Measurements from ENCODE around the gene SUPT4H1.

Gene SUPT4H1

DNA sequence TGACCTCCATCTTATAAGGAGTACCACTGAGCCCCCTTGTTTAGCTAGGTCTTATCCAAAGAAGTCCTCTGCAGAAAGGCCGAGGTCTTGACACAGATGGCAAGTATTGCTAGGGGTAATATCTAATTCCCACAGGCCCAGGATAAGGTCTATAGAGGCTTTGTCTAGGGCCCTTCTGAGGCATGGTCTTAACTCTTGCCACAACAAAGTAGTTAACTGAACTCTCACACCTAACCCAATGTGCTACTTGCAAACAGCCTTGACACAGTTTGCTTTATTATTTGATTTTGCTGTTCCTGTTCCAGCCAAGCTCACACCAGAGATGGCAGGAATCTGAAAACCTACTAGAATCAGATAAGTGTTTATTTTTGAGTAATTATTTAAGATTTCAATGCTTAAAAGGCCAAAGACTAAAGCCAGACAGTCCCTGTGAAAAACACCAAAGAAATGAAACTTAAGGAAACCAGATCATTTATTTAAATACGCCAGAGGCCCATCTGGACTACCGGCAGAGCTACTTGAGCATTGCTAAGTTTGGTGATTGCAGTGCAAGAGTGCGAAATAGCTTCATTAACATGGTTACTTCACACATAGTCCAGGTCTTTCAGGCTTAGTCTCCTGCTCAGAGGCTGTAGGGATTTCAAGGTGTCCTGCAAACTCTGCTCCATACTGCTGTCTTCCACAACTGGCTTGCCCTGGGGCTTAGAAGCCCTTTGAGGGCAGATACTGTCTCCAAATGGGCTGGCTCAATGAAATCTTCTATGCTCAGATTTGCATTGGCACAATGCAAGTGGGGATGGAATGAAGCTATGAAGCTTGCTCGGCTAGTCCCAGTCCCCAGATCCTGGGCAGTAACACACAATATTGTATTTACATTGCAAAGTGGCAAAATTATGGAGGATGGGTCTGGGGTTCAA lies 28.5 kb upstream of the SUPT4H1 start:
- DNase-seq (ENCODE audit: low spot score) = no peak

DNA sequence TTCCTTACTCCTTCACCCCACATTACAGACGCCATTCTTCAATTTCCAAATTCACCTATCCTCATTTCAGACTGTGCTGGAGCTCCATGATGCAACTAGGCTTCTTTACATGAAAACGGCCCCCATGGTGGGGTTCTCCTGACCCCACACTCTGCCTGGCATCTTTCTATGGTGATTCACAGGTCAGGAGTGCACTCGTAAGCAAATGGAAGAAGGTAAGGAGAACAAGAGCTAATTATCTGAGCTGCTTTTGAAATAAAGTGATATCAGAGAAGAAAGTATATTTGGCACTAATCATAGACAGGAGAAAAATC lies 27.5 kb upstream of the SUPT4H1 start:
- DNase-seq (ENCODE audit: low spot score) = no peak

DNA sequence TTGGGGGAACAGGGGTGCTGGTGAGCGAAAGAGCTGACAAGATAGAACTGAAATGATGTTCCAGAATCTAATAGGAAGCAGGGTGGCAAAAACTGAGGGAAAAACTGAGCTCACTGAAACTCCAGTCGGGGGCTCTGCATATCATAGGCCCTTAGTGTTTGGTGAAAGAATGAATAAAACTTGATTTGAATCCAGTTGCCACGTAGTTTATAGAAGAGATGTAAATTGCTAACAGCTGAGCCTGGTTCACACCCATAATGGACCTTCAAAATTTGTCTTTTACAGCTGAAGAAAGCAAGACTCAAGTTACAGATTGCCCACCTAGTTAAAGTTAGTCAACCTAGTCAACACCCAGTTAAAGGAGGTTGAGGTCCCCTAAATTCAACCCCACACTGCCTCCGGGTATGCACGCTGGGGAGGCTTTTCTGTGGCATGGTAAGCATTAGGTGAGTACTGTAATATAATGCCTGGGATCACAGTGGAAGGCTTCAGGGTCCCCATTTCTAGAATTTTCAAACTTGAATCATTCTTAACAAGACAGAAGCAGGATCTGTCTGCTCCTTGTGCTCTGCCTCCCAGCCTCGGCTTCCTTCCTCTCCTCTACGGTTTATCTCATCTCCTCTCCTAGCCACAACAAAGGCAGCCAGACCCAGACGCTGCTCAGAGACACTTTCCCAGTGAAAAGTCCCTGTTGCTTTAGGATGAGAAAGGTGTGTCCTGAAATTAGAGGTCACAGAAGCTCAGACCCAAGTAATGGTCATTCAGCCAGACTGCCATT lies 26.9 kb upstream of the SUPT4H1 start:
- no peak for DNase-seq (ENCODE audit: low spot score)

DNA sequence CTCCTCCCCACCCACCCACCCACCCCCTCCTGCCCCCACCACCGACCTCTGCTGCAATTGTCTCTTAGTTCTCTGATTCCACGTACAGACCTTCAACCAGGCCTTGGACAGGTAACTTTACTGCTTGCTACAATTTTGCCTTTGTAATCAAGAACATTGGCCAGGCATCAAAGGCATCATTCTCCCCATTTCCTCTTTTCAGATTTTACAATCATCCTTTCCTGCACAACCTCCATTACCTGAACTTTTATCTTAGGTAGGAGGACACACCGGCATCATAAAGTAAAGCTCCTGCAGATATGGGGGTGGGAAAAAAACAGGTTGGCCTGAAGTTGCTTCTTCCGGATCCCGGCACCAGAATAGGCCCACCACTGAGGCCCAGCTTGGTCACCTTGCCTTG lies 25.7 kb upstream of the SUPT4H1 start:
- DNase-seq (ENCODE audit: low spot score) = no peak

DNA sequence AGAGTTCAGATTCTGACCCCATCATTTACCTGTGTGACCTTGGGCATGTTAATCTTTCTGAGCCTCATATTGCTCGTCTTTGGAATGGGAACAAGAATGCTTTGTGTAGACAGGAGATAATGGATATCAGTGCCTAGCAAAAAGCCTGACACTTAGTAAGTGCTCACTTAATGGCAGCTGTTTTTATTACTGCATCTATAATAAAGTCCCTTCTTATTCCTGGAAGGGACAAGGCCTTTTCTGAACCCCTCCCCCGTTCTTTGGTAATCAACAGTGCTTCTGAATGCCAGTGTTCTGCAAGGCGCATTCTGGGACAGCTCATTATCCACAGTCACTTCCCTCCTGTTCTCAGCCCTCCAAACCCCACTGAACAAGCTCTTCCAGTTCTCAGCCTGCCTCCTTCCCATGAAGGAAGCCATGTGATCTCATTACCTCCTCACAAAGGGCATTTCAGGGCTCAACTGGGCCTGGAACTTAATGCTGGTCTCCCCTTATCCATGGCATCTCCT lies 25.1 kb upstream of the SUPT4H1 start:
- no peak for DNase-seq (ENCODE audit: low spot score)

DNA sequence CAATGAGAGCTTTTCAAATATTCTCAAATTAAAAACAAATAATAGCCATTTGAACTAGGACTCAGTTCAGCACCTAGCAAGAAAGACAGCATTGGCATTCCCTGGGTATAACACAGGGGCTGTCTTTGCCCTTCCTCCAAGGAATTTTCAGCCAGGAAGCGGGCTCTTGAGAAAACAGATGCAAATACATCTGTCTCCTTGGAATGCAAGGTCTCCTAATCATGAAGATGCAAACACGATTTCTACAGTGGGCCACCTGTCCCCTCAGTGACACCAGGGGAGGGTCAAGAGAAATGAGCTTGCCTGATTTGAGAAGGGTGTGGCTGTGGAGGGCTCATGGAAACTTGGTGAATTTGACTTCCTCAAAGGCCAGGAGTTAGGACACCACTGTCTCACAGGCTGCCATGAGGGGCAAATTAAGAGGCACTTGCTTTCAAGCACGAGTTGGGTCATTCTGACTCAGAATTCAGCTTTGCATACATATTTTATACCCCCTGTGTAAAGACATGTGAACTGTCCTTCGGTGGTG lies 24.5 kb upstream of the SUPT4H1 start:
- no peak for DNase-seq (ENCODE audit: low spot score)

DNA sequence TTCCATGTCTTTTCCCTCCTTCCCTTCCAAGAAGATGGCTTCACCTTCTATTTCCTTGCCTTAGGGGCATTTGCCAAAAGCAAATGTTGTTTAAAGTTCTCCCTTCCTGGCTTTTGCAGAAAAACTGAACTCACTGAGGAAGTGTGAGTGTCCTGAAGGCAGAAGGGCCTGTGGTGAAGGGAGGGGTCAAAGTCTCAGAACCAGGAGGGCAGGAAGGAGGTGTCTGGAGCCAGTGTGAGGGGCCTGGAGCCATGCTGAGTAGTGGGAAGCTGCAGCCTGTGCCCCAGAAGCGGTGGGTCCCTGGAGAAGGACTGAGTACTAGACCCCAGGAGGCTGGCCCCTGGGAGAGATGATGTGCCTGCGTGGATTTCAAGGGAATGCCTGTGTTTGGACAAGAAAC lies 23.8 kb upstream of the SUPT4H1 start:
- no peak for DNase-seq (ENCODE audit: low spot score)

DNA sequence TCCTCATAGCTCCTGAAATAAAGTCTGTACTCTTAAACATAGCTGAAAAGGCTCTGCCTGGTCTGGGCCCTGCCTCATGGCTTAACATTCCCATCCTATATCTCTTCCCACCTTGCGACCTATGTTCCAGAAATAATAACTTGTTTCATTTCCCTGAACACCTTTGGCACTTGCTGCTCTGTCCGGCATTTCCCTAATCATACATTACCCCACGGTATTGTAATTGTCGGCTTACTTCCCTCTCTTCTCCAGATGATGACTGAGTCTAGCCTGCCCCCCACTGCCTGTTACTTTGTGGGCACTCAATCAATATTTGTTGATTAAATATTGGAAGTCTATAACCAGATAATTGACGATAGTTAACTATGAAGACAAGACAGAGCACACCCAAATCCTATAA lies 23.3 kb upstream of the SUPT4H1 start:
- DNase-seq (ENCODE audit: low spot score) = no peak

DNA sequence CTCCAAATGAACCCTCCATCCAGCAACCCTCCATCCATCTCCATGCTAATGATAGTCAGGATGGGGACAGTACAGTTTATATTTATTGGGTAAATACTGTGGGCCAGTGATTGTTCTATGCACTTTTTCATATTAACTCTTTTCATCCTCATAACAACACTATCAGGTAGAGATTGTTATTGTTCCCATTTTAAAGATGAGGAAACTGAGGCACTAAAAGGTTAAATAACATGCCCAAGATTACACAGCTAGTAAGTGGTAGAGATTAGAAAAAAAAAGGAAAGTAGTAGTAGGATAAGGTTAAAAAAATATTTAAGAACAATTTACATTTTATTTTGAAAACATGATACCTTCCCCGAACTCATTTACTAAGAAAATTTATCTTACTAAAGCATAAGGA lies 21.9 kb upstream of the SUPT4H1 start:
- no peak for DNase-seq (ENCODE audit: low spot score)

DNA sequence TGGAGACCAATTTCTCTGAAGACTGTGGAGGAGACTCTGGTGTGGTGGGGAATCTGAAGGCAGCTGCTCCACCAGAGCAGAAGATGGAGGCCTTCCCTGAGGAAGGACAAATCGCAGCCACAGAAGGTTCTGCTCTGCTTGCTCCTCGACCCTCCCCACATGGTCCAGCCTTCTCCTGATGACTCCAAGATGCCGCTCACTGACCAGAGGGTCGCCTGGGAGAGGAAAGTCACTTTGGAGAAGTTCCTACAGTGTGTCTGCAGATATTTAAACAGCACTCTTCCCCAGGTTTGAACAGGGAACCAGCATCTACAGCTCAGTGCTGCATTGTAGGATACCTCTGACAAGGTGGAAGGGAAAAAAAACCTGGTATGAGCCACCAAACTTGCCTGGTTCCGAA lies 21.0 kb upstream of the SUPT4H1 start:
- DNase-seq (ENCODE audit: low spot score) = no peak

DNA sequence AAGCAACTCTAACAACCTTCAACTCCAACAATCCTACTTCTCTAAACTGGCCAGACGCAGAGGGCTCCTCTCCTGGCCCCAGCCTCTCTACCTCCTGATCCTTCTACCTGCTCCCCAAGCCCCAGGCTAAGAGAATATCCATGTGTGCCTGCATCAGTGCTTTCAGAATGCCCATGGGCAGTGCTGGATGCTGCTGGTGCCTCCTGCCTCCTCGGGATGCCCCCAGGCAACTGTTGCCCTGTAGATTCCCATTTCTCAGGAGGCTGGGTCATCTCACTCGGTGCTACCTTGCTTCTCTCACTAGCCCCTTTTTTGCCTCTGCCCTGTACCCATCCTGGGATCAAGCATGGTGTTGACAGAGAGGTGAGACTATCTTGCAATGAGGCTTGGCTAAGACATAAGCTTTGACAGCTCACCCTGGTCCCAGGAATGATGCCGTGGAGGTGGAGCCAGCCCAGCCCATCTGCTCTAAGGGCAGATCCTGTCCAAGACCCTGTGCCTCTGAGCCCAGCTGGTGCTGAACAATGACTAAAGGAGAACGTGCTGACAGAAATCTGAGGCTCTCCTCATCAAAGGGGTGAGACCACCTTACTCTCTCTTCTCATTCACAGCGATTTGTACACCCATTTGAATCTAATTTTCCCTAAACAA lies 19.4 kb upstream of the SUPT4H1 start:
- no peak for DNase-seq (ENCODE audit: low spot score)

DNA sequence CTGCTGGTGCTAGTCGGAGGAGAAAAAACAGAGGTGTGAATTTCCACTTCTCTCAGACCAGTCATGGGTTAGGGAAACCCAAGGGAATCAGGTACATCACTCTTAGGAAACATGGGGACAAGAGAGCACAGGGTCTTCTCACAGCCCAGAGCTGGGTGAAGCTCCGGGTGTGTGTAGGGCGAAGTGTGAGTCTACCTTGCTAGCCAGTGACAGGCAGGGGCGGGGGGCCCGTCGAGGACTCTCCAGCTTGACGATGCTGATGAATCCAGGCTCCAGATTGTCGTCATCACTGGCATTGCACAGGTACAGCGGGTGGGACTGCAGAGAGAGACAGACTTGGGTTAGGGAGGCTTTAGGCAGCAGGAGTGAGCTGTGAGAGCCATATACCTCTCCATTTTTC lies 18.7 kb upstream of the SUPT4H1 start:
- no peak for DNase-seq (ENCODE audit: low spot score)

DNA sequence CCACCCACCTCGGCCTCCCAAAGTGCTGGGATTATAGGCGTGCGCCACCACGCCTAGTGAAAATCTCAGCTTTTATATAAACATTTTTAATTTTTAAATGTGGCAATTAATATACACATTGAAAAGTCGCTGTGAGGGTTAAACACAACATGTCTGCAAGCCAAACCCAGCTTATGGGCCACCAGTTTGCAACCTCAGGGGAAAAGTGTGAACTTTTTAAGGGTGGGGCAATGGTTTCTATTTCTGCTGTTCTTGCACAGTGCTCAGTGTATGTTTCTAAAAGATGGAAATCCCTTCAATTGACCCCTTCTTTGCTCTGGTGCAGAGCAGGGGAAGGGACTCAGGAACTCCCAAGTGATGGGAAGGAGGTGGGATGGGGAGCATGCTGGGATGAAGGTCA lies 18.3 kb upstream of the SUPT4H1 start:
- DNase-seq (ENCODE audit: low spot score) = no peak

DNA sequence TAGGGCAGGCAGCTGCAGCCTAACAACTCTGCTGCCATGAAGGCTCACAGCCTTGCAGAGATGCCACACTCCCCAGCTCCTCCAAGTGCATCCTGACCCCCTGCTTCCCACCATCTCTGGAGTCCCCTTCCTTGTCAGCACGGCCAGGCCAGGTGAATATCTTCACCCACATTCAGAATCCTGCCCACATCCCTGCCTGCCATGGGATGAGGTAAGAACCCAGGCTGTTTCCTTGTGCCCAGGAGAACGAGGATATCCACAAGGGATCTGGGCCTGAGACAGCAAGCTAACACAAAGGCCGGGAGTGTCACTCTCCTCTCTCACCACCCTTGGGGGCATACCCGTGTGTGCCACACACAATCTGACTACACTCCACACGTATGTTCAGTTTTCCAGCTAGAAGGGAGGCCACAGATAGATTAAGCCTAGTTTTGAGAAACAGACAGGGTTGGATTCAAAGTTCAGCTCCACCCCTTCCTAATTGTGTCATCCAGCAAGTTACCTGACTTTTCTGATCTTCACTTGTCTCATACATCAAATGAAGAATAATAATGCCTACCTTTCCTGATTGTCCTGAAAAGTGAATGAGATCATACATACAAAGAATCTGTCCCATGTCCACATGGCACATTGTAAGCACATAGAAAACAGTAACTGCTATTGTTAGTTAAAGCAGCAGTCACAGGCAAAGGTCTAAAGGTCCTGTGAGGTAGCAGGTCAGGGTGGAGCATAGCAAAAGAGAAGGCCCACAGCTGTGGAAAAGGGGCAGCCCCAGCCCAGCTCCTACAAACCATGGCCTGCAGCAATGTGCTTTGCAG lies 17.4 kb upstream of the SUPT4H1 start:
- DNase-seq (ENCODE audit: low spot score) = peak; percentile 59

DNA sequence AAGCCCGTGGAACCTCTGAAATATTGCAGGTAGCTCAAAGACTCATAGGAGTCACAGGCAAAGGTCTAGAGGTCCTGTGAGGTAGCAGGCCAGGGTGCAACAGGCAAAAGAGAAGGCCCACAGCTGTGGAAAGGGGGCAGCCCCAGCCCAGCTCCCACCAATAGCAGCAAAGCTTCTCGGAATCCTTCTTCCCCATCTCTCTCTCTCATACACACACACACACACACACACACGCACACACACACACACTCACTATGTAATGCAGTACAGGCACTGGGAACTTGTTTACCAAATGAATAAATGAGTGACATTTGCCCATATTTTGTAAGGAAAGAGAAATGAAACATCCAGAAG lies 16.8 kb upstream of the SUPT4H1 start:
- no peak for DNase-seq (ENCODE audit: low spot score)

DNA sequence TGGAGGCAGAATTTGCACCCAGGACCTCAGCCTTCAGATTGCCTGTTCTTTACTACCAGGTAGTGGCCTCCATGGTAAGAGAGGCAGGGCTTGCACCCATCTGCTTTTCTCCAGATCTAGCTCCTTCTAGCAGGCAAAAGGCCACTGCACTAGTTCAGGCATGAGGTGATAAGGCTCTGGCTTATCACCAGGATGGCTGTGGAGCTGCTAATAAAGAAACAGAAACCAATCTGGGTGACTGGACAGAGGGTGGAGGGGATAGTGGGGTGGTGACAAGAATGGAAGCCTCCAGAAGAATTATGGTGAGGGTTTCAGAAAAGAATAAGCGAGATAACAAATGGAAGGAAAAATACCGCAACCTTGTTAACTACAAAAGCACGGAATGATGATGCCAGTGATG lies 15.5 kb upstream of the SUPT4H1 start:
- DNase-seq (ENCODE audit: low spot score) = no peak

DNA sequence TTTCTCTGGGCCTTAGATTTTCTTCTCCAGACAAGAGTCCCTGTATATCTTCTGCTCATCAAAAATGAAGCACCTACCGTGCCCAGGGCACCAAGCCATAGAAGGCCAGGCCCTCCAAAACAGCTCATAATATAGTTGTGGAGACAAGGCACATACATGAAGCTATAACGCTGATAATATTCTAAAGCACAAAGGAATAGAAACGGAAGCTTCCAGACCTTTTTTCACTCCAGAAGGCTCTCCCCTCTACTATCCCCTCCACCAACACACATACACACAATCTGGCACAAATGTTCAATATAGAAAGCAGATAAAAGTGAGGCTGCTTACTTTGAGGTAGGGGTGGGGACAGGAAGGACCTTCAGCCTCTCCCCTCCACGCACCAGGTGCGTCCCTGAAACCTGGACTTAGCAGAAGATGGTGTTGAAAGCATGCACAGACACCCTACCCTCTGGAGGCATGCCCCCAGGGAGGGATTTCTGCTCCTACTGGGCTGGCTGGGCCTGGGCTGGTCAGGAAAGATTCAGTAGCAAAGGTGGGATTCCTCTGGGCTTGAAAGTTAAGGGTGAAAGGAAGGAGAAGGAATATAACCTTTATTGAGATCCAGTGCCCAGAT lies 14.1 kb upstream of the SUPT4H1 start:
- DNase-seq (ENCODE audit: low spot score) = no peak

DNA sequence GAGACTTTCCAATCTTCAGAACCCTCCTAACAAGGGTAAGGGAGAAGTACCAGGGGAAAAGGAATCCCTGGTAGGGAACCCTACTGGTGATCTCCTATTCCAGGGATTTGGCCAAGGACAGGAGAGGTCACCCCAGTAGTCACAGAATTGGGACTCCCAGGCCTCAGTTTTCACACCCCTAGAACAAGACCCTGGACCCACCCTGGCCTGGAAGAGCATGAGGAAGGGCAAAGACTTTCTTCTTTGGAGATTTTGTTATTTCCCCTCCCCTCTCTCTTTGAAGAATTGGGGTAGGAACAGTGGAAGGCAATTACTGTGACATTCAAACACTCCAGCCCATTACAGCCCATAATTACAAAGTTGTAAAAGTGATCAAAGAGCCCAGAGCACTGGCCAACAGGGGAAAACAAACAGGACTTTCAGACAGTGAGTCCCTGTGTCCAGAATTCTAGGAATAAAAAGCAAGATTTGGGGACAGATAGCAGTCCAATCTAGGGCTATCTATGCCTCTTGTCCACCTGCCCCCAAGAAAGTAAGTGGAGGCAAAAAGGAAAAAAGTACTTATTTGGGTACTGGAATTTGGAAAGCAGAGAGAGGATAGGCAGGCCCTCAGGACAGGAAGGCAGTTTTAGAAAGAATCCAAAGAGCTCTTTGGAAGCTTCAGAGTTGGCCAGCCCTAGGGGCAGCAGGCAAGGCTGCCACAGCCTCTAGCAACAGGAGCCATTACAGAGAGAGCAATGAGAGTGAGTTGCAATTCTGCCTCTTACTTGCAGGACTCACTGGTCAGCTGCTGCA lies 13.4 kb upstream of the SUPT4H1 start:
- no peak for DNase-seq (ENCODE audit: low spot score)

DNA sequence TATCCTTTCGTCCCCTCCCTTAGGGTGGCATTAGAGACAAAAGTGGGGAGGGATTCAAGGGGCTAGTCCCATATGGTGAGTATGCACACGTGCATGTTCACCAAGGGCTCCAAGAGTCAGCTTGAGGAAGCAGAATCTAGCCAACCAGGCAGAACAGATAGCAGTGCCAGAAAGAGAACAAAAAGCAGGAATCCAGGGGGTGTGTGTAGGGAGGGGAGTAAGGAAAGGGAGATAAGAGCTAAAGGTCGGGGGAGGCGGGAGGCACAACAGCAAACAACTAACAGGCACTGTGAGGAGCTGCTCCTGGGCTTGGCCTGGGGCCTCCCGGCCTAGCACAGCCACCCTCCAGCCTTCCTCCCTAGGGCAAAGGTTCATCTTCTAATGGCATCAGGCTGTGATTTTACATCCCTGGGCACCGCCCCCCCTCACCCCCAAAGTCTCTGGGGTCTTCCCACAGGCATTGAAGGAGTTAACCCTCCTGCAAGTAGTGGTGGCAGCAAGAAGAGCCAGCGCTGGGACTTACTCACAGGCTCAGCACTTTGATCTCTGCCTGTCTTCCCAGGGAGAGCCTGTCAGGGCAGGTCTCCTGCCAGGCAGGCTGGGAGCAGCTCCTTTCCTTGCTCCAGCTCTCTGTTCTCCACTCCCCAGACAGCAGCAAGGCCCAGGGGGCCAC lies 12.4 kb upstream of the SUPT4H1 start:
- DNase-seq (ENCODE audit: low spot score) = peak; percentile 75

Measured in HuH-7.5 (cell line).